SK-N-SH (cell line): ENCODE measurements around the gene ARHGAP15.

Experiments used
- NRF1 ChIP-seq: IDR thresholded peaks from 2 replicates; pipeline ENCODE4 v1.6.1; 2012; ENCODE audit warnings: low read depth, mild to moderate bottlenecking, low read length
- RXRA ChIP-seq: IDR thresholded peaks from 2 replicates; pipeline ENCODE4 v1.4.0; 2012; ENCODE audit warnings: low read depth, mild to moderate bottlenecking, borderline replicate concordance

DNA sequence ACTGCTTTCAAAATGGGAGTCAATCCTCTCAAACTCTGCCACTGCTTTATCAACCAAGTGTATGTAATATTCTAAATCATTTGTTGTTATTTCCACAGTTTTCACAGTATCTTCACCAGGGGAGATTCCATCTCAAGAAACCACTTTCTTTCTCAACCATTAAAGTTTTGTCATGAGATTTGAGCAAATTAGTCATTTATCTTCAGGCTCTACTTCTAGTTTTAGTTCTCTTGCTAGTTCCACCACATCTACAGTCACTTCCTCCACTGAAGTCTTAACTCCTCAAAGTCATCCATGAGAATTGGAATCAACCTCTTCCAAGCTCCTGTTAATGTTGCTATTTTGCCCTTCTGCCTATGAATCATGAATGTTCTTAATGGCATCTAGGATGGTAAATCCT lies 545.8 kb downstream of the ARHGAP15 start:
- TF ChIP-seq RXRA: no peak
- TF ChIP-seq NRF1: no peak
